ENCODE results near the gene TAS2R46. TPM values are rescaled to one million over a fixed set of nuclear protein-coding genes. Genes with fewer than 3 reads are reported as not detected.
"Not testable (repeated sequence)": the region's sequence is repeated elsewhere in the genome, so short reads cannot be mapped to it uniquely, and the experiment has no call there.

Gene TAS2R46
- total RNA-seq, 1 donor from 2014 or later: 3.3 TPM

DNA sequence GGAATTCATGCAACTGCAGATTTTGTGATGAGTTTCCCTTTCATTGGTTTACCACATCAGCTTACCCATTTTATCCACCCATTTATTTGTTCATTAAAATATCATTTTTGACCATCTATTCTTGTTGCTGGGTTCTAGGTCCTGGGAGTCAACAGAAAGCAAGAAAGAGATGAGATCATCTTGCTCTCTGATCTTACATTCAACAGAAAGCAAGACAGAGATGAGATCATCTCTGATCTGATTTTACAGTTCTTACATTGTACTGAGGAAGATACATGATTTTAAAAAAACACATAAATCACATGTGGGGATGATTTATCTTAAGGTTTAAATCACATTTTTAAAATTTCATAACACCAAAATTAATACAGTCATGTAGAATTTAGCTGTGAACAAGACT lies 2.3 kb downstream of the TAS2R46 start:
- no peak overlapping the region for H3K4me3 Mint-ChIP-seq (ENCODE audit: unreplicated experiment)
- no peak overlapping the region for H3K27ac Mint-ChIP-seq (ENCODE audit: unreplicated experiment)
- no peaks in the 10 kb centered on the region for H3K27me3 Mint-ChIP-seq (ENCODE audit: unreplicated experiment)
- DNase-seq: no peak
- peaks cover 1% of the 10 kb centered on the region for H3K9me3 Mint-ChIP-seq (ENCODE audit: unreplicated experiment)
- TF ChIP-seq, protein P1, sequence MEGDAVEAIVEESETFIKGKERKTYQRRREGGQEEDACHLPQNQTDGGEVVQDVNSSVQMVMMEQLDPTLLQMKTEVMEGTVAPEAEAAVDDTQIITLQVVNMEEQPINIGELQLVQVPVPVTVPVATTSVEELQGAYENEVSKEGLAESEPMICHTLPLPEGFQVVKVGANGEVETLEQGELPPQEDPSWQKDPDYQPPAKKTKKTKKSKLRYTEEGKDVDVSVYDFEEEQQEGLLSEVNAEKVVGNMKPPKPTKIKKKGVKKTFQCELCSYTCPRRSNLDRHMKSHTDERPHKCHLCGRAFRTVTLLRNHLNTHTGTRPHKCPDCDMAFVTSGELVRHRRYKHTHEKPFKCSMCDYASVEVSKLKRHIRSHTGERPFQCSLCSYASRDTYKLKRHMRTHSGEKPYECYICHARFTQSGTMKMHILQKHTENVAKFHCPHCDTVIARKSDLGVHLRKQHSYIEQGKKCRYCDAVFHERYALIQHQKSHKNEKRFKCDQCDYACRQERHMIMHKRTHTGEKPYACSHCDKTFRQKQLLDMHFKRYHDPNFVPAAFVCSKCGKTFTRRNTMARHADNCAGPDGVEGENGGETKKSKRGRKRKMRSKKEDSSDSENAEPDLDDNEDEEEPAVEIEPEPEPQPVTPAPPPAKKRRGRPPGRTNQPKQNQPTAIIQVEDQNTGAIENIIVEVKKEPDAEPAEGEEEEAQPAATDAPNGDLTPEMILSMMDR (IDR thresholded peaks at IDR 0.05; ENCODE audit: partially characterized antibody, unreplicated experiment): no peak
- peaks cover 8% of the 10 kb centered on the region for H3K4me1 Mint-ChIP-seq (ENCODE audit: low read depth, unreplicated experiment)
- H3K36me3 Mint-ChIP-seq (ENCODE audit: unreplicated experiment): no peaks in the 10 kb centered on the region

DNA sequence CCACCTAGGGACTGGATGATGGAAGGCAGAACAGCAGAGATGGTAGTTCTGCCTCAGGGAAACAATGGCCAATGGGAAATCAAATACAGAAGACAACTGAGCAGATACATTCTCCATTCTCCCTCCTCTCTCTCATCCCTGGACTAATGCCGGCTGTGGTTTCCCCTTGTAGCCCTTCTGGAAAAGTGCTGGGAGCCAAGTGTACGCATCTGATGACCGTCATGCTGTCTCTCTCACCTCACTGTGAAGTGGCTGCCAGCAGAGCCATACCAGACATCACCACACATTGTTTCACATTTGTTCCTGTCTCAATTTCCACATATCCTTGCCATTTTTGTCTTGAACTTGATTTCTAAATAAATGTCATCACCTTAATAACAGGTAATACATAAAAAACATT lies 3.1 kb downstream of the TAS2R46 start:
- TF ChIP-seq, protein P1 (IDR thresholded peaks at IDR 0.05; ENCODE audit: partially characterized antibody, unreplicated experiment): no peak
- Mint-ChIP-seq H3K36me3 (ENCODE audit: unreplicated experiment) (no peaks in the 10 kb centered on the region), H3K9me3 (ENCODE audit: unreplicated experiment) (peaks cover 1% of the 10 kb centered on the region), H3K4me3 (ENCODE audit: unreplicated experiment) (no peak overlapping the region), H3K27me3 (ENCODE audit: unreplicated experiment) (no peaks in the 10 kb centered on the region), H3K27ac (ENCODE audit: unreplicated experiment) (peak overlapping the region; percentile 28), H3K4me1 (ENCODE audit: low read depth, unreplicated experiment) (peaks cover 8% of the 10 kb centered on the region)
- no peak for DNase-seq

DNA sequence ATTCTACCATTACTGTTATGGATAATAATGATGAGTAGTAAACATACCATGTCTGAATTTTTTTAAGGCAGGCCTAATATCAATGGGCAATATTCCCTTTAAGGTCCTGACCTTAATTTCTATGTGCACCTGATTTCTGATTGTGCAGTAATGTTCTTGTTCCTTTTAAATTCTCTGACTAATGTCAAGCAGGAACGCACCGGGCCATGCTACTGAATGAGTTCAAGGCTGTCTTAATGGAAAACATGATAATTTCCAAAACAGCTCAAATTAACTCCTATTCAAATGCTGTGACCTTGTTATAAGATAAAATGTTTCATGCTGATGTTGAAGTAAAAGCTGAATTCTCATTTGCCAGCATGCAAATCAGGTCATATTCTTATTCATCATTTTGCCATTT lies 6.8 kb downstream of the TAS2R46 start:
- DNase-seq: no peak
- Mint-ChIP-seq H3K36me3 (ENCODE audit: unreplicated experiment) (peaks cover 5% of the 10 kb centered on the region), H3K4me1 (ENCODE audit: low read depth, unreplicated experiment) (peaks cover 8% of the 10 kb centered on the region), H3K27me3 (ENCODE audit: unreplicated experiment) (no peaks in the 10 kb centered on the region), H3K4me3 (ENCODE audit: unreplicated experiment) (no peak overlapping the region), H3K9me3 (ENCODE audit: unreplicated experiment) (peaks cover 5% of the 10 kb centered on the region), H3K27ac (ENCODE audit: unreplicated experiment) (no peak overlapping the region)
- TF ChIP-seq, protein P1 (IDR thresholded peaks at IDR 0.05; ENCODE audit: partially characterized antibody, unreplicated experiment): no peak

DNA sequence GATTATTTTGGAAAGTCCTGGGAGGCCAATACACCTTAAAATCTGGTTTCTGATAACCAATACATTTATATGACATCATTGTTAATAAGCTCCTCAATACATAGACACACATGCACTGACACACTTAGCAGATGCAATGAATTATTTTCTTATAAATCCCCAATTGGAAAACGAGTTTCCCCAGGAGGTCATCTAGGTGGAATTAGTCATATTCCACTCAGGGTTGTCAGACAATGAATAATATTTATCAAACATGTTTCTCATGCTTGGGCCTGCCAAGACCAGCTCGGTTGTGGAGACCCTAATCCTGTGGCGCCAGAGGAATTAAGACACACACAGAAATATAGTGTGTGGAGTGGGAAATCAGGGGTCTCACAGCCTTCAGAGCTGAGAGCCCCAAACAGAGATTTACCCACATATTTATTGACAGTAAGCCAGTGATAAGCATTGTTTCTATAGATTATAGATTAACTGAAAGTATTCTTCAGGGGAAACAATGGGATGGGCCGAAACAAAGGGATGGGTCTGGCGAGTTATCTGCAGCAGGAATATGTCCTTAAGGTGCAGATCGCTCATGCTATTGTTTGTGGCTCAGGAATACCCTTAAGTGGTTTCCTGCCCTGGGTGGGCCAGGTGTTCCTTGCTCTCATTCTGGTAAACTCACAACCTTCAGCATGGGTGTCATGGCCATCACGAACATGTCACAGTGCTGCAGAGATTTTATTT lies 12.1 kb downstream of the TAS2R46 start:
- H3K4me1 Mint-ChIP-seq (ENCODE audit: low read depth, unreplicated experiment); H3K27ac Mint-ChIP-seq (ENCODE audit: unreplicated experiment); DNase-seq; H3K4me3 Mint-ChIP-seq (ENCODE audit: unreplicated experiment); H3K27me3 Mint-ChIP-seq (ENCODE audit: unreplicated experiment); H3K36me3 Mint-ChIP-seq (ENCODE audit: unreplicated experiment); H3K9me3 Mint-ChIP-seq (ENCODE audit: unreplicated experiment): not testable (repeated sequence)

DNA sequence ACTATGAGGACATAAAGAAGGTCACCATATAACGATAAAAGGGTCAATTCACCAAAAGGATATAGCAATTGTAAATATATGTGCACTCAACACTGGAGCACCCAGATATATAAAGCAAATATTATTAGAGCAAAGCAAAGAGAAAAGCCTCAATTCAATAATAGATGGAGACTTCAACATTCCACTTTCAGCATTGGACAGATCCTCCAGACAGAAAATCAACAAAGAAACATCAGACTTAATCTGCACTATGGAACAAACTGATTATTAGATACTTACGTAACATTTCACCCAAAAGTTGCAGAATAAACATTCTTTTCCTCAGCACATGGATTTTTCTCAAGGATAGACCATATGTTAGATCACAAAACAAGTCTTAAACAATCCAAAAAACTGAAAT lies 20.7 kb downstream of the TAS2R46 start:
- not testable (repeated sequence) for H3K27ac Mint-ChIP-seq (ENCODE audit: unreplicated experiment); H3K9me3 Mint-ChIP-seq (ENCODE audit: unreplicated experiment); H3K27me3 Mint-ChIP-seq (ENCODE audit: unreplicated experiment); H3K4me3 Mint-ChIP-seq (ENCODE audit: unreplicated experiment); H3K4me1 Mint-ChIP-seq (ENCODE audit: low read depth, unreplicated experiment); DNase-seq; H3K36me3 Mint-ChIP-seq (ENCODE audit: unreplicated experiment)

DNA sequence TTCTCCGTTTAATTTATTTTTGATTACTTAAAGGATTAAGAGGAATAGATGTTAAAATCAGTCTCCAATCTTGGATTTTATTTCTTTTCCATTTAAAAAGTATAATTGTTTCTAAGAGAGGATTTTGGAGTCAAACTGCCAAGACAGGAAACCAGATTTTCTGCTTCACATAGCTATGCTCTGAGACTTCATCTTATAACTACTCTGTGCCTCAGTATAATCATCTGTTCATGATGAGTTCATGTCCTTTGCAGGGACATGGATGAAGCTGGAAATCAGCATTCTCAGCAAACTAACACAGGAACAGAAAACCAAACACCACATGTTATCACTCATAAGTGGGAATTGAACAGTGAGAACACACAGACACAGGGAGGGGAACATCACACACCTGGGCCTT lies 21.9 kb downstream of the TAS2R46 start:
- Mint-ChIP-seq H3K4me3 (ENCODE audit: unreplicated experiment) (no peak overlapping the region), H3K4me1 (ENCODE audit: low read depth, unreplicated experiment) (no peaks in the 10 kb centered on the region), H3K27me3 (ENCODE audit: unreplicated experiment) (no peaks in the 10 kb centered on the region), H3K9me3 (ENCODE audit: unreplicated experiment) (no peaks in the 10 kb centered on the region), H3K36me3 (ENCODE audit: unreplicated experiment) (no peaks in the 10 kb centered on the region), H3K27ac (ENCODE audit: unreplicated experiment) (no peak overlapping the region)
- TF ChIP-seq, protein P1 (IDR thresholded peaks at IDR 0.05; ENCODE audit: partially characterized antibody, unreplicated experiment): no peak
- DNase-seq: no peak

All from glutamatergic neuron (in vitro differentiated cells).